Measurements from ENCODE around the gene RAB4B.
"Not testable (repeated sequence)": the region's sequence is repeated elsewhere in the genome, so short reads cannot be mapped to it uniquely, and the experiment has no call there.

GRCh38 chr19:40830741-40831140 lies 52.7 kb downstream of the RAB4B start:
- not testable (repeated sequence) for TF ChIP-seq CTCF (conservative IDR thresholded peaks at IDR 0.05; ENCODE audit: low read length); EZH2phosphoT487 (IDR thresholded peaks at IDR 0.05; ENCODE audit: borderline replicate concordance)

Measured in Loucy (cell line).